Colonic mucosa (tissue), 4 donors: Measurements from ENCODE around the gene LEMD2. TPM values are rescaled to one million over a fixed set of nuclear protein-coding genes. Genes with fewer than 3 reads are reported as not detected.

Experiments used
- DNase-seq: peaks from one replicate; pipeline ENCODE4 v3.0.0-alpha.2; 2020
- H3K27ac ChIP-seq: fragments of 200-600 bp; one replicate; pipeline ENCODE4 v1.8.0; 2021
- H3K27me3 ChIP-seq: fragments of 200-600 bp; one replicate; pipeline ENCODE4 v1.8.0; 2021
- H3K36me3 ChIP-seq: fragments of 200-600 bp; one replicate; pipeline ENCODE4 v1.8.0; 2021
- H3K4me1 ChIP-seq: fragments of 200-600 bp; one replicate; pipeline ENCODE4 v1.8.0; 2021; ENCODE audit warnings: mild to moderate bottlenecking
- H3K4me3 ChIP-seq: fragments of 200-600 bp; one replicate; pipeline ENCODE4 v1.8.0; 2021
- H3K9ac ChIP-seq, 2 donors: one replicate each; pipeline ENCODE4 v1.7.0; 2013; ENCODE audit warnings: control low read depth in 2 of 2, low read depth in 2 of 2, low read length in 2 of 2
- H3K9me3 ChIP-seq: fragments of 200-600 bp; one replicate; pipeline ENCODE4 v1.8.0; 2021
- intact Hi-C: fragments of 100-400 bp; cut with DNase I; formaldehyde crosslinking; loops from one replicate; pipeline ENCODE4 v1.14.1; 2022
- total RNA-seq, 2 donors: library from RNA; stranded (reverse); fragmentation: NEBNext Ultra II Directional in 1 of 2; extraction: Animal tissue kit (Norgen Biotek cat#: 25700) in 1 of 2; gene quantifications; one replicate each; pipeline ENCODE4 v1.2.1, GENCODE V29; 2021
- TF ChIP-seq, protein P1 (sequence below): fragments of 200-600 bp; IDR thresholded peaks from one replicate; pipeline ENCODE4 v1.8.0; 2022; ENCODE audit warnings: antibody characterized with exemption, mild to moderate bottlenecking
- donor health status: healthy.
- donor health status: DM: no; HTN: no; CAD: no.
- donor health status: DM: no; HTN: no; CAD: no.

The LEMD2 gene
- total RNA-seq, 2 donors from 2014 or later, result 61.6 to 68.1 TPM

DNA sequence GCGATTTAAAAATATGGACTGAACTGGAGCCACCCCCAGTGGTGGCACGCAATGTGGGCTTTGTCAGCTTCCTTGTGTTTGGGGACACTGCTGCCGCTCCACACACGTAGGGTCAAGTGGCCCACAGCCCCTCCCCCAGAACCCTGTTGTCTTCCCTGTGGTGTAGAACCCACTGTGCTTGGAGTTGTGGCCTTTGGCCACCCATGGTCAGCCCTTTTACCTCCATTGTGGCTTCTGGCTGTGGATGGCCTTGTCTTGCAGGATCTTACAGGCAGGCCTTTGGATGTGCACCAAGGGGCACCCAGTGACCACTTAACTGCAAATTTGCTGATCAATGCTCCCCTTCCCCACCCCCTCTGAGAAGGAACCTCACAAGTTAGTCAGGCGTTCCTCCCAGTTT, 2.0 kb upstream of the LEMD2 start:
- peaks cover 7% of the 10 kb centered on the region for H3K4me1 ChIP-seq
- intact Hi-C loops, result no loop called here
- H3K27me3 ChIP-seq, result no peaks in the 10 kb centered on the region
- no peak for DNase-seq
- TF ChIP-seq, protein P1, sequence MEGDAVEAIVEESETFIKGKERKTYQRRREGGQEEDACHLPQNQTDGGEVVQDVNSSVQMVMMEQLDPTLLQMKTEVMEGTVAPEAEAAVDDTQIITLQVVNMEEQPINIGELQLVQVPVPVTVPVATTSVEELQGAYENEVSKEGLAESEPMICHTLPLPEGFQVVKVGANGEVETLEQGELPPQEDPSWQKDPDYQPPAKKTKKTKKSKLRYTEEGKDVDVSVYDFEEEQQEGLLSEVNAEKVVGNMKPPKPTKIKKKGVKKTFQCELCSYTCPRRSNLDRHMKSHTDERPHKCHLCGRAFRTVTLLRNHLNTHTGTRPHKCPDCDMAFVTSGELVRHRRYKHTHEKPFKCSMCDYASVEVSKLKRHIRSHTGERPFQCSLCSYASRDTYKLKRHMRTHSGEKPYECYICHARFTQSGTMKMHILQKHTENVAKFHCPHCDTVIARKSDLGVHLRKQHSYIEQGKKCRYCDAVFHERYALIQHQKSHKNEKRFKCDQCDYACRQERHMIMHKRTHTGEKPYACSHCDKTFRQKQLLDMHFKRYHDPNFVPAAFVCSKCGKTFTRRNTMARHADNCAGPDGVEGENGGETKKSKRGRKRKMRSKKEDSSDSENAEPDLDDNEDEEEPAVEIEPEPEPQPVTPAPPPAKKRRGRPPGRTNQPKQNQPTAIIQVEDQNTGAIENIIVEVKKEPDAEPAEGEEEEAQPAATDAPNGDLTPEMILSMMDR, result no peak
- H3K9me3 ChIP-seq, result no peaks in the 10 kb centered on the region
- no peak overlapping the region for H3K27ac ChIP-seq
- H3K4me3 ChIP-seq, result no peak overlapping the region
- no peaks in the 10 kb centered on the region for H3K36me3 ChIP-seq
- H3K9ac ChIP-seq, result no peak overlapping the region

DNA sequence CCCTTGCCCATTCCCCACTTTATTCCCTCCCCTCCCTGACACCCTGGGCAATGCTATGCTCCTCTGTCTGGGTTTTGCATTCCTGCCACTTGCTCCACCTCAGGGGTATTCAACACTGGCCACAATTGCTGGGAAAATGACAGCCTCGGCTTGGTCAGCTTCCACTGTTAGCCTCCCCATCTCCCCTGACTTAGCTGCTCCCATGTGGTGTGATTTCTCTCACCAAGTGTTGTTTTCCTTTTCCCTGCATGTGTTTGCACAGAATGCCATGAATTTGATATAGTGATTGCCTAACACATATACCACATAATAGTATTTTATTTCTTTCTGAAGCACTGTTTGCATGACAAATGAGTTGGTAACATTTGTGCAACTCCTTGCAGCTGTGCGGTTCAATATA, 1.4 kb upstream of the LEMD2 start:
- H3K9me3 ChIP-seq, result no peaks in the 10 kb centered on the region
- H3K27ac ChIP-seq, result no peak overlapping the region
- intact Hi-C loops, result no loop called here
- TF ChIP-seq, protein P1, result no peak
- H3K4me3 ChIP-seq, result no peak overlapping the region
- H3K36me3 ChIP-seq, result no peaks in the 10 kb centered on the region
- peaks cover 7% of the 10 kb centered on the region for H3K4me1 ChIP-seq
- no peak for DNase-seq
- H3K27me3 ChIP-seq, result no peaks in the 10 kb centered on the region
- no peak overlapping the region for H3K9ac ChIP-seq

DNA sequence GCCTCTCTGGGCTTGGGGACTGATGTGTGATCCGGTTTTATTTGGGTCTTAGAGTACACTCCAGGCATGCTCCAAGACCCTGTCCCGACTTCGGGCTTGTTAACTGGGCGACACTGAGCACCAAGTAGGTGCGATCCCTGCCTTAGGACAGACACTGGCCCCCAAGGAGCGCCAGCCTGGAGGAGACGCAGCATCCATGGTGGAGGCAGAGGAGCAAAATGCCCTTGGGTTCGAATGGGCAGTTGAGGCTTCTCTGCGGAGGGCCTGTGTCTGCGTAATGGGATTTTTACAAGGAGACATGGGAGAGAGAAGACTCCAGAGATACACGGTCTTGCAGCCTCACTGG, 593 bp upstream of the LEMD2 start:
- TF ChIP-seq, protein P1, result no peak
- DNase-seq, result no peak
- Histone ChIP-seq H3K9ac (no peak overlapping the region), H3K36me3 (no peaks in the 10 kb centered on the region), H3K4me3 (peak overlapping the region; percentile 99), H3K27me3 (no peaks in the 10 kb centered on the region), H3K27ac (no peak overlapping the region), H3K4me1 (peaks cover 7% of the 10 kb centered on the region), H3K9me3 (no peaks in the 10 kb centered on the region)
- intact Hi-C loops, result no loop called here

DNA sequence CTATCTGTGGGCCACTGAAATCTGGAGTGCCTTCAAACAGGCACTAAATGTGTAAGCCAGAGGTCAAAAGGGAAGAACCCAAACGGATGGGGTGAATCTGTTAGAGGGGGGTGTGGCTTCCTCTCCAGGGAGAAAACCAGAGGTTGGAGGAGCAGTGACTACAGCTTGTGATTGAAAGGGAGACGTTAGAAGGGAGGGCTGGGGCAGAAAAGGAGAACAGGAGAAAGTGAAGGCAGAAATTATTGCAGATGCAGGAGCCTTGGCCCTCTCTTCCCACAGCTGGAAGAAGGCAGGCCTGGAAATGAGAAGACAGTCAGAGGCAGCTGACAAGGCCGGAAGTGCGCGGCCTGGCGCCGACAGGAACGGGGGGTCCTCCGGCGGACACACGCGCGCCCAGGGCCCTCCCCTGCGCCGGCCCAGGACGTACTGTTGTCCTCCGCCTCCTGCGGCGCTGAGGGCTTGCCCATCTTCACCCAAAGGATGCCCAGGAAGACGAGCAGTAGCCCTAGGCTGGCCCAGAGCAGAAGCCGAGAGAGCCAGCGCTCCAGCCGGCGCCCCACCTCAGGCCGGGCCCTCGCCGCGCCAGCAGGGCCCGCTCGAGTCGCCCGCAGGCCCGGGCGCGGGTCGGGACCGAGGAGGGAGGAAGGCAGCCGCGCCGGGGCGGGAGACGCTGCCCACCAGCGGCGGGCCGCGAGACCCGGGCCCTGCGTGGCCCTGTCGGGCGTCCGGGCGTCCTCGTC, 806 bp downstream of the LEMD2 start:
- Histone ChIP-seq H3K4me1 (peaks cover 7% of the 10 kb centered on the region), H3K27me3 (no peaks in the 10 kb centered on the region), H3K4me3 (peak overlapping the region; percentile 99), H3K27ac (peak overlapping the region; percentile 98), H3K9ac (peak overlapping the region; percentile 63 to 97), H3K36me3 (peaks cover 5% of the 10 kb centered on the region), H3K9me3 (no peaks in the 10 kb centered on the region)
- DNase-seq, result peak; percentile 68
- intact Hi-C loops, result no loop called here
- TF ChIP-seq, protein P1, result no peak

DNA sequence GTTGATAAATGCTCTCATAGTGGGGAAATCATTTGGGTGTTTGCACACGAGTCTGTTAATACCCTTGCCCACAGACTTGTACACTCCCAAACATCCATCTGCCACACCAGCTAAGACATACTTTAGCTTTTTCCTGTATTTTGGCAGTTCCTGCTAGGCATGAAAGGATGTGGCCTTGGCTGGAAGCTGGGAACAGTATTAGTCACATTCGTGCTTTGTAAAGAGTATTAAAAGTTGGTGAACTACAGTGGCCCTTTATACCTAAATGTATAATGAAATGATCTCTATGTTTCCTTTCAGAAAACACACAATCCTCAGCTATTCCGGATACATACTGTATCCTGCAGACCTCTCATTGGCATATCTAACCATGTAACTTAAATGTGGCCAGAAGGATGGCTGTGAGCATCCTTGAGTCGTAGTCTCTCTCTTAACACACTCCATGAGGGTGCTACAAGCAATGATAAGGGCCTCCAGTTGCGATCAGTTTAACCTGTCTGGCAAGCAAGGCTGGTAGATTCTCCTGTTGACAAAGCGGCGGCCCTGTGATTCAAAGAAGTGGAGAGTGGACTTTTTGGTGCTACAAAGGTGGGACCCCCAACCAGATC, 1.5 kb downstream of the LEMD2 start:
- H3K36me3 ChIP-seq, result peaks cover 12% of the 10 kb centered on the region
- DNase-seq, result no peak
- H3K4me3 ChIP-seq, result peak overlapping the region; percentile 99
- H3K9ac ChIP-seq, result peak overlapping the region; percentile 63 to 97
- peaks cover 7% of the 10 kb centered on the region for H3K4me1 ChIP-seq
- intact Hi-C loops, result no loop called here
- no peaks in the 10 kb centered on the region for H3K27me3 ChIP-seq
- H3K27ac ChIP-seq, result peak overlapping the region; percentile 98
- H3K9me3 ChIP-seq, result no peaks in the 10 kb centered on the region
- TF ChIP-seq, protein P1, result no peak
